ENCODE measurements around the gene SYT8.
A peak's percentile ranks its signal among the peaks of the same experiment; 100 is the strongest.

Gene SYT8

GRCh38 chr11:1832211-1832919 lies 2.4 kb upstream of the SYT8 start:
- DNase-seq: no peak
- H3K4me3 ChIP-seq (ENCODE audit: low read depth, low read length): no peak overlapping the region
- in situ Hi-C loops (cut with HindIII; ENCODE audit: low pct_ligation_motif_present, low sequenced_read_pairs): no loop called here
- peak; percentile 84 for TF ChIP-seq CTCF (IDR thresholded peaks at IDR 0.05; ENCODE audit: low read depth, low read length, missing control alignments)
- H3K27me3 ChIP-seq (replicated peaks): no peaks in the 10 kb centered on the region
- no peaks in the 10 kb centered on the region for H3K36me3 ChIP-seq (replicated peaks)
- no peak overlapping the region for H3K27ac ChIP-seq

GRCh38 chr11:1832920-1833295 lies 1.9 kb upstream of the SYT8 start:
- Histone ChIP-seq H3K27ac (no peak overlapping the region), H3K36me3 (replicated peaks) (no peaks in the 10 kb centered on the region), H3K27me3 (replicated peaks) (no peaks in the 10 kb centered on the region), H3K4me3 (ENCODE audit: low read depth, low read length) (no peak overlapping the region)
- no peak for TF ChIP-seq CTCF (IDR thresholded peaks at IDR 0.05; ENCODE audit: low read depth, low read length, missing control alignments)
- in situ Hi-C loops (cut with HindIII; ENCODE audit: low pct_ligation_motif_present, low sequenced_read_pairs): no loop called here
- no peak for DNase-seq

DNA sequence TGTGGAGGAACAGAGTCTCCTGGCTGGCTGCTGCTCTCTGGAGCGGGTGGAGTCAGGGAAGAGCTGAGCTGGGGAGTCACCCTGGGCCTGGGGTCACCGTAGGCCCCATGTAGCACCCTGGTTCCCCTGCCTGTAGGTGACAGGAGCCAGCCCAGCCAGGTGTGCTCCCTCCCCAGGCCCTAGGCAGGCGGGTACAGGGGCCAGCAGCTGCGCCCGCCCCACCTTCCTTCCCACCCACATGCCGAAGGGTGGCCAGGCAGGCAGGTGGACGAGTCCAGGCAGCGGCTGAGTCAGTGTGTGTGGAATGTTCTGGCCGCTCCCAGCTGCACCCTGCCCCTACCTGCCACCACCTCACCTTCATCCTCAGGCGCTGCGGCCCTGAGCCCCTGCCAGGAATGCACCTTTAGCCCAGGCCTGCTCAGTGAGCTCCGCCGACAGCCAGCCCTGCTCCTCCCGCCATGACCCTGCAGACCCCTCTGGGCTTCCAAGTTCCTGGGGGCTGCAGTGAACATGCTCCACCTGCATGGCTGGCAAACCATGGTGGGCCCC lies 654 bp upstream of the SYT8 start:
- TF ChIP-seq CTCF (IDR thresholded peaks at IDR 0.05; ENCODE audit: low read depth, low read length, missing control alignments): no peak
- no peak for DNase-seq
- Histone ChIP-seq H3K27ac (no peak overlapping the region), H3K36me3 (replicated peaks) (no peaks in the 10 kb centered on the region), H3K4me3 (ENCODE audit: low read depth, low read length) (no peak overlapping the region), H3K27me3 (replicated peaks) (no peaks in the 10 kb centered on the region)
- in situ Hi-C loops (cut with HindIII; ENCODE audit: low pct_ligation_motif_present, low sequenced_read_pairs): no loop called here

DNA sequence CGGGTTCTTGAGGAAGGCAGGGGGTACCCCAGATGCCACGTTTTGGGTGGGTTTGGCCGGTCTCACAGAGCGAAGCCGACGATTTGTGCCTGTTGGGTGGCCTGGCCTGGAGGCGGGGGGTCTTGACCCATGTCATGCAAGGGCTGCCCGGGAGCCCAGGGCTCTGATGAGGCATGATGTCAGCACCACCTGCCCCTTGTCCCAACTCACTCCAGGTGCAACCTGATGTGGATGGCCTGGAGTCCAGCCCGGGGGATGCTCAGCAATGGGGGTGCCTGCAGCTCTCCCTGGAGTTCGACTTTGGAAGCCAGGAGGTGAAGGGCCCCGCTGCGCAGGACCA lies 851 bp downstream of the SYT8 start:
- no peak for TF ChIP-seq CTCF (IDR thresholded peaks at IDR 0.05; ENCODE audit: low read depth, low read length, missing control alignments)
- Histone ChIP-seq H3K4me3 (ENCODE audit: low read depth, low read length) (no peak overlapping the region), H3K27ac (no peak overlapping the region), H3K27me3 (replicated peaks) (no peaks in the 10 kb centered on the region), H3K36me3 (replicated peaks) (no peaks in the 10 kb centered on the region)
- no peak for DNase-seq
- in situ Hi-C loops (cut with HindIII; ENCODE audit: low pct_ligation_motif_present, low sequenced_read_pairs): no loop called here

GRCh38 chr11:1836011-1836945 lies 1.5 kb downstream of the SYT8 start:
- no peak overlapping the region for H3K4me3 ChIP-seq (ENCODE audit: low read depth, low read length)
- no peak for DNase-seq
- in situ Hi-C loops (cut with HindIII; ENCODE audit: low pct_ligation_motif_present, low sequenced_read_pairs): no loop called here
- H3K36me3 ChIP-seq (replicated peaks): no peaks in the 10 kb centered on the region
- TF ChIP-seq CTCF (IDR thresholded peaks at IDR 0.05; ENCODE audit: low read depth, low read length, missing control alignments): no peak
- H3K27me3 ChIP-seq (replicated peaks): no peaks in the 10 kb centered on the region
- H3K27ac ChIP-seq: no peak overlapping the region

Measured in brain microvascular endothelial cell (primary cell).